Thoracic aorta (tissue), 2 donors: Measurements from ENCODE around the gene CENPW. TPM values are rescaled to one million over a fixed set of nuclear protein-coding genes. Genes with fewer than 3 reads are reported as not detected.

Source experiments
- ATAC-seq: fragments of 150-250 bp; one replicate; pipeline ENCODE4 v1.8.0; 2017; ENCODE audit warnings: low read depth; ENCODE audit not compliant: insufficient number of reproducible peaks, low FRiP score
- DNase-seq: peaks from one replicate; pipeline ENCODE4 v3.0.0-alpha.2; 2020; ENCODE audit warnings: low spot score
- H3K27ac ChIP-seq, 2 donors: fragments of 200-600 bp; sonication (generic); 1 replicate in 1 of 2; 2 replicates in 1 of 2; pipeline ENCODE4 v1.5.1; 2016; ENCODE audit warnings: mild to moderate bottlenecking in 2 of 2, moderate library complexity in 2 of 2
- H3K27me3 ChIP-seq: fragments of 200-600 bp; sonication (generic); replicated peaks from 2 replicates; pipeline ENCODE4 v1.6.0; 2016; ENCODE audit warnings: mild to moderate bottlenecking; ENCODE audit not compliant: insufficient read depth
- H3K36me3 ChIP-seq: fragments of 200-600 bp; sonication (generic); one replicate; pipeline ENCODE4 v1.5.1; 2016
- H3K4me1 ChIP-seq, 2 donors: fragments of 200-600 bp; sonication (generic); 1 replicate in 1 of 2; 2 replicates in 1 of 2; pipeline versions ENCODE4 v1.5.1 to v1.6.0; 2016; ENCODE audit warnings: low read depth in 2 of 2, mild to moderate bottlenecking in 1 of 2; ENCODE audit not compliant: control insufficient read depth in 1 of 2
- H3K4me3 ChIP-seq: fragments of 200-600 bp; sonication (generic); 2 replicates; pipeline ENCODE4 v1.5.1; 2016; ENCODE audit warnings: mild to moderate bottlenecking
- H3K9me3 ChIP-seq: fragments of 200-600 bp; sonication (generic); 2 replicates; pipeline ENCODE4 v1.5.1; 2016
- CTCF ChIP-seq: fragments of 200-600 bp; sonication (generic); IDR thresholded peaks from one replicate; pipeline ENCODE4 v1.5.1; 2019; ENCODE audit warnings: antibody characterized with exemption
- total RNA-seq, 2 donors: library from RNA; depleted of rRNA; stranded (reverse); fragments of >200 nt; gene quantifications; one replicate each; pipeline versions ENCODE4 v1.1.0 to v1.2.3, GENCODE V29; 2016

Gene CENPW
- total RNA-seq, 2 donors from 2014 or later: not detected

- Histone ChIP-seq H3K4me1 (no peaks in the 10 kb centered on the region), H3K9me3 (no peaks in the 10 kb centered on the region), H3K27ac (no peak overlapping the region), H3K4me3 (no peak overlapping the region), H3K36me3 (no peaks in the 10 kb centered on the region), H3K27me3 (no peaks in the 10 kb centered on the region)
- DNase-seq: no peak
- no peak for ATAC-seq
- no peak for TF ChIP-seq CTCF
These were observed 37.8 kb downstream of the CENPW start for GRCh38 chr6:126377594-126378153.

GRCh38 chr6:126380072-126380583 lies 40.2 kb downstream of the CENPW start:
- TF ChIP-seq CTCF: no peak
- no peak overlapping the region for H3K4me3 ChIP-seq
- peaks cover 7% of the 10 kb centered on the region for H3K9me3 ChIP-seq
- no peaks in the 10 kb centered on the region for H3K4me1 ChIP-seq
- H3K27me3 ChIP-seq: no peaks in the 10 kb centered on the region
- H3K27ac ChIP-seq: no peak overlapping the region
- ATAC-seq (no peak), DNase-seq (no peak)
- H3K36me3 ChIP-seq: no peaks in the 10 kb centered on the region

- no peak for DNase-seq
- TF ChIP-seq CTCF: no peak
These were observed 41.6 kb downstream of the CENPW start for GRCh38 chr6:126381498-126381897.

GRCh38 chr6:126383203-126383602 lies 43.3 kb downstream of the CENPW start:
- H3K36me3 ChIP-seq: no peaks in the 10 kb centered on the region
- TF ChIP-seq CTCF: no peak
- ATAC-seq (no peak), DNase-seq (no peak)
- H3K4me1 ChIP-seq: no peaks in the 10 kb centered on the region
- peaks cover 7% of the 10 kb centered on the region for H3K9me3 ChIP-seq
- H3K27ac ChIP-seq: no peak overlapping the region
- no peaks in the 10 kb centered on the region for H3K27me3 ChIP-seq
- no peak overlapping the region for H3K4me3 ChIP-seq

More at GRCh38 chr6:126381498-126381897, 41.6 kb downstream of the CENPW start:
- no peak for ATAC-seq
- Histone ChIP-seq H3K4me3 (no peak overlapping the region), H3K27ac (no peak overlapping the region), H3K27me3 (no peaks in the 10 kb centered on the region), H3K4me1 (no peaks in the 10 kb centered on the region), H3K9me3 (peaks cover 7% of the 10 kb centered on the region), H3K36me3 (no peaks in the 10 kb centered on the region)

GRCh38 chr6:126385536-126385935 lies 45.6 kb downstream of the CENPW start:
- ATAC-seq (no peak), DNase-seq (no peak)
- Histone ChIP-seq H3K9me3 (peaks cover 7% of the 10 kb centered on the region), H3K4me1 (no peaks in the 10 kb centered on the region), H3K27me3 (no peaks in the 10 kb centered on the region), H3K4me3 (no peak overlapping the region), H3K36me3 (no peaks in the 10 kb centered on the region), H3K27ac (no peak overlapping the region)
- no peak for TF ChIP-seq CTCF
